Fibroblast of skin of abdomen (primary cell): ENCODE measurements around the gene NMRK1. TPM values are rescaled to one million over a fixed set of nuclear protein-coding genes. Genes with fewer than 3 reads are reported as not detected.

Experiments
- DNase-seq: peaks from one replicate; pipeline ENCODE4 v3.0.0-alpha.2; 2013
- polyA plus RNA-seq, 2 experiments: library from polyadenylated mRNA; unstranded; fragments of 120-200 nt; gene quantifications; one replicate each; pipeline ENCODE4 v1.2.1, GENCODE V29; 2013; ENCODE audit not compliant: insufficient read length in 2 of 2

NMRK1 gene
- polyA plus RNA-seq (2013, experiment 1 of 2; ENCODE audit: insufficient read length) = 16.8 TPM
- 15.7 TPM for polyA plus RNA-seq (2013, experiment 2 of 2; ENCODE audit: insufficient read length)

- DNase-seq = peak; percentile 97
Measured at GRCh38 chr9:75087824-75088645, at the start of gene NMRK1, which contains the start of gene OSTF1. NMRK1 (minus strand) TSS chr9:75088155; CDS start chr9:75083115, 5,040 bp downstream. OSTF1 (plus strand) TSS chr9:75088514; CDS start chr9:75088693, 179 bp downstream.

- no peak for DNase-seq
Measured at GRCh38 chr9:75134495-75134894, 46.5 kb upstream of the NMRK1 start.

GRCh38 chr9:75133396-75133795, 45.4 kb upstream of the NMRK1 start:
- DNase-seq = no peak

DNA sequence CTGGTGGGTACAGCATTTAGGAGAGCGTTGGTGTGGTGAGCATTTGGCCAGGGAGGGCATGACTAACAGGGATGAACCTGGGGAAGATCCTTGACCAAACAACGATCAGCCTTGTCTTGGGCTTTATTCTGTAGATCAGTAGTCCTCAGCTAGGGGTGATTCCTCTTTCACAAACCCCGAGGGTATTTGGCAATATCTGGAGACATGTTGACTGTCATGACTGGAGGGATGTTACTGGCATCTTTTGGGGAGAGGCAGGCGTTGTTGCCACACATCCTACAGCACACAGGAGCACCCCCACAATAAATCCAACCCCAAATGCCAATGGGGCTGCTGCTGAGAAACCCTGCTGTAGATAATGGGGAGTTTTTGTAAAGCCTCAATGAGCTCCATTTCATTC, 44.3 kb upstream of the NMRK1 start:
- DNase-seq = no peak

DNA sequence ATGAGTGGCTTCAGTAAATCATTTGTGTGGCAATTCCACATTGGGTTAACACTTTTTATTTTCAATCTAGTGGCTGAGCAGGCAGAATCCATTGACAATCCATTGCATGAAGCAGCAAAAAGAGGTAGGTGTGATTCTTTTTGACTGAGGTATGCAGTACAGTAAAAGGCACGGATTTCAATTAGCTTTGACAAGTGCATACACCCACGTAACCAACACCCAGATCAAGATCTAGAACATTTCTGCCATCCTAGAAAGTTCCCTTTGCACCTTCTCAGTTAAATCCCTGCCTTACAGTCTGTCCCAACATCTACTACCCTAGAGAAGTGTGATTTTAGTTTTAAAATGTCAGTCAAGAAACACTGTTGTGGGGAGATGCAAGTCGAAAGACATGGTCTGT, 43.7 kb upstream of the NMRK1 start:
- no peak for DNase-seq

DNA sequence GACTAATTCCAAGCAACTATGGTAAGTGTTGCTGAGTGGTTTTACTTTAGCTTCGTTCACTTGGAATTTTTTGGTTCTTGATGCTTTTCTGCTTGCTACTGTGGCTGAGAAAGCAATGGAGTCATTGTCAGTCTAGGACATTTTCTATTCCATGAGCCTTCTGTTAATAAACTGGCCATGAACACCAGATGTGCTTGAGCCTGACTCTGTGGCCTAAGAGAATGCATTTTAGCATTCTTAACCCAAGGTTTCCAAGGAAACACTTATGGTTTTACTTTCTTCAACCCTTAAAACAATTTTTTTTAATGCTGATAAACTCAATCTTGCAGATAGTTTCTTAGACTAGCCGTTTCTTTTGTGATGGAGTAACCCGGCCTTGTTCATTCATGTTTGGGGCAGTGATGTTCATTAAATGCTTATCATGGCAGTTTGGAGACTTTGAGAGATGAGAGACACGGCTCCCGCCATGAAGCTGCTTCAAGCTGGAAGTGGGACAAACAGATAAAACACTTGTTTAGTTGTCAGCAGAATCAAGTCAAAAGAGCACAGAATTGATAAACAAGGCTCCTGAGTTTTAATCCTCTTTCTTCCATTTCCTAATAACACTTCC, 42.8 kb upstream of the NMRK1 start:
- DNase-seq = peak; percentile 45

DNA sequence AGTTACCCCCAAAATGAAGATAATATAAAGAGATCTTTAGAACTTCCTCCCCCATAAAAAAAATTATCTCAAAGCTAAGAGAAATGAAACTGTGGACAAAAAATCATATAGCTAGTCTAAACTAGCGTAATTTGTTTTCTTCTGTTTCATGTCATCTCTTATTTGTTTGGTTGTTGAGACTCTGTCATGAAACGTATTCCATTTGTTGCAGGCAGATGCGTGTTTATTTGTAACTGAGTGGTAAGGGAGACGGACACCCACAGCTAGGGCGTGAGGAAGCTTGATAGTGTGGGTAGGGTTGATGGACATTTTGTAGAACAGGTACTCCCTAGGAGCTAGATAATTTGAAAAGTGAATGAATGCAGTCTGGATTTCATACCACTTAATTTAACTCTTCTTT, 42.2 kb upstream of the NMRK1 start:
- DNase-seq = no peak

- DNase-seq = no peak
Measured at GRCh38 chr9:75128535-75128934, 40.6 kb upstream of the NMRK1 start.

GRCh38 chr9:75123696-75124095, 35.7 kb upstream of the NMRK1 start:
- no peak for DNase-seq

GRCh38 chr9:75121914-75122558, 34.1 kb upstream of the NMRK1 start:
- no peak for DNase-seq

- DNase-seq = no peak
Measured at GRCh38 chr9:75120686-75121085, 32.7 kb upstream of the NMRK1 start.

GRCh38 chr9:75117564-75117963, 29.6 kb upstream of the NMRK1 start:
- DNase-seq = no peak

DNA sequence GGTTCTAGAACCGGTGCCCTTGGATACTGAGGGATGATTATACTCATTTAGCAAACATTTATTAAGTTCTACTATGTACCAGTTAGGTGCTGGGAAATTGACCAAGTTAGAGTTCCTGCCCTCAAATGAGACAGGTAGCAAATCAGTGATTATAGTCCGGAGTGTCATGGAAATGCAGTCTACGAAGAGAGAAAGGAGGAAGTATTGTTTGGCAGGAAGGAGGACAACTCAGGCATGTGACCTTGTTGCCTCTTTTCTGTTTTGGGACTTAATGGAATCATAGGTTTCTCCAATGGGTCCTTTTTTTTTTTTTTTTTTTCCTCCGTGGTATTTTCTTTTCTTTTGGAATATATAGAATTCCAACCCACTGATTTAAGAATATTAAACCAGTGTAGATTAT, 28.4 kb upstream of the NMRK1 start:
- no peak for DNase-seq

- DNase-seq = no peak
Measured at GRCh38 chr9:75112789-75113188, 24.8 kb upstream of the NMRK1 start.

GRCh38 chr9:75111019-75111622, 23.2 kb upstream of the NMRK1 start:
- no peak for DNase-seq

DNA sequence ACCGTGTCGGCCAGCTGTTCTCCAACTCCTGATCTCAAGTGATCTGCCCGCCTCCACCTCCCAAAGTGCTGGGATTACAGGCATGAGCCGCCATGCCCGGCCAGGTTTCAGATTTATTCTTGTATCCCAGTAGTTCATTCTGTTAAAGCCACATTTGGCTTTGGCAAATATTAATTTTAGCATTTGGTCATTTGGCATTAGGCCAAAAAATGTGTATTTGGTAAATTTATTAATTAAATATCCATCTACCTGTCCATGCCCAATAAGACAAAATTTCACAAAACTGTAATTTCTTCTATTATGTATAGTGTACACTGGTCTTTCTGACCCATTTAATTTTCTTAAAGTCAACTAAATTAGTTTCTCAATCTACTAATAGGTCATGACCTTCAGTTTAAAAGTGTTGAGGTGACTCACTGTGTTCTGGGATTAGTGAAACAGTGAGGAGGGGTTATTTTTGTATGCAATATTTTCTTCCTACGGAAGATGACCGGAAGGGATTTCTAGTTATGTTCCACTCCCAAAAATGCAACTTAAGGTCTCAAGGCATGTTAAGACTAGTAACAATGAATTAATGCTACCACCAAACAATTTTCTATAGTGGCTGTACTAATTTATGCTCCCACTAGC, 21.4 kb upstream of the NMRK1 start:
- no peak for DNase-seq

DNA sequence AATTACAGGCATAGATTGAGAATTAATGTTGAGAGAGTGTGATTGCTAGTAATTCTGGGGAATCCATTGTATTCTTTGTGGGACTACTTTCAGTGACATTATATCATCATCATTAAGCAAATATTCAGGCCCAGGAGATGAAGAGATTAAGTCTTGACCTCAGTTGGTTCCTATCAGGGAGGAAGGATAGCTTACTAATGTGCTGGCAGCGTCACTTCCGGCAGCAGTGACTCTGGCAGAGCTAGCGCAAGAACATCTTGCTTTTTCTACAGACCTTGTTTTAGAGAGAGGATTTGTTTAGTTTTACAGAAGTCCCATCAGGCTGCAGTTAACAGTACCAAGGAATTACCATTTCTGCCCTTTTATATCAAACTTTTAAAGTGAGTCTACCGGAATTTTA, 20.6 kb upstream of the NMRK1 start:
- DNase-seq = peak; percentile 23

- DNase-seq = no peak
Measured at GRCh38 chr9:75106857-75107256, 18.9 kb upstream of the NMRK1 start.

DNA sequence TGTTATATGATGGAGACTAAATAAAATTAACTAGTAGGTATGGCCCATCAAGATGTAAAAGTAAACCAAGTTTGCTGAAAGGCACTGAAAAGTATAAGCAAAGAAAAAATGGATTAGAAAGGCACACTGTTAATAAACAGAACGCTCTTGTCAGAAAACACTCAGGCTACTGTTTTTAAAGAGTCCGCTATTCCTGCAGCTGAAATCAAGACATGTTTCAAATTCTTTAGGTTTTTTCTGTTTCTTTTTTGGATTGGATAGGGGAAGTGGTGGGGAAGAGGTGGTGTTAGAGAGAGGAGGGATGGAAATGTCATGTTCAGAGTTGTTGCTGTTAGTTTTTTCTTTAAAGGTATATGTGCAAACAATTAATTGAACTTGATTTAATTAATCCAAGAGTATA, 17.9 kb upstream of the NMRK1 start:
- no peak for DNase-seq

DNA sequence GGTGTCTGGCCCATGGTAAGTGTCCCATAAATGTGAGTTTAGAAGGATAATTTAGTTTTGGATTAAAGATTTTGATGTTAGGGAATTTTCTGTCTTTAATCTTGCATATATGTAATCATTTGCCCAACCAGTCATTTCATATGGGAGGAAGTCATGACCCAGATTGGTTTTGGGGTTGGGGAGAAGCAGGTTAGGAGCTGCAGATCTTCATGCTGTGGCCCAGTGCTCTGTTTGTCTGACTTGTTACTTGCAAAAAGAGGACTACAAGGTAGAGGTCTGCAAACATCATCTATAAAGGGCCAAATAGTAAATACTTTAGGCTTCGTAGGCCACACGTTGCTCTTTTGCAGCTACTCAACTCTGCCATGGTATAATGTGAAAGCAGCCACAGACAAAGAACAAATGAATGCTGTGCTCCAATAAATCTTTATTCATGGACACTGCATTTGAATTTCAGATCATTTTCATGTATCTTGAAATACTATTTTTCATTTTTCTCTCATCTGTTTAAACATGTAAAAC, 17.1 kb upstream of the NMRK1 start:
- DNase-seq = no peak

GRCh38 chr9:75104607-75105006, 16.7 kb upstream of the NMRK1 start:
- no peak for DNase-seq

DNA sequence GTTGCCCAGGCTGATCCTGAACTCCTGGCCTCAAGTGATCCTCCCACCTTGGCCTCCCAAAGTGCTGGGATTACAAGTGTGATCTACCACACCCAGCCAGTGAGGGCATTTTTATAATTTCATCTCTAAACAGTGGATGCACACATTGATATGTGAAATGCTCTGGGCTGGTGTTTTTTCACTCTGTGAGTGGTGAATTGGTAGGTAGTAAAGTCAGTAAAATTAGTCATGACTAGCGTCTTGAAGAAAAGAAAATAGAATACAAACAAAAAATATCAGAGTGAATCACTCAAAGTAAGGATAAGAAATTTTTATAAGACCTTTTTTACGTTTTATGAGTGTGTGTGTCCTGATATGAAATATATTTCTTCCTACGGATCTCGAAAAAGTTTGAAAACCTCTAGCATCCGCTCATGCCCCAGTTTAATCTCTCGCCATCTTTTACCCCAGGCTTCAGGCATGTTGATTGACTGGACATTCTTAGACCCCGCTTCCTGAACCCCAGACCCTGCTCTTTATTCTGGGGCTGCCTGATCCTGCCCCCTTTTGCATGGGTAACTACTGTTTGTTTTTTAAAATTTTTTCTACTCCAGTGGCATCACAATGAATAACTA, 14.3 kb upstream of the NMRK1 start:
- no peak for DNase-seq
